IMR-90 (cell line): ENCODE results near the gene DELE1.

Source experiments
- BHLHE40 ChIP-seq: fragments of 150-350 bp; IDR thresholded peaks from 2 replicates; pipeline ENCODE4 v1.6.1; 2016; ENCODE audit warnings: mild to moderate bottlenecking, low read depth, low read length
- CTCF ChIP-seq: conservative IDR thresholded peaks from 2 replicates; pipeline ENCODE4 v1.5.1; 2012; ENCODE audit warnings: mild to moderate bottlenecking, low read depth, low read length, improper control_type of control experiment
- POLR2A ChIP-seq: IDR thresholded peaks from 2 replicates; pipeline ENCODE4 v1.6.1; 2012; ENCODE audit warnings: mild to moderate bottlenecking, low read depth, low read length
- RAD21 ChIP-seq: IDR thresholded peaks from 2 replicates; pipeline ENCODE4 v1.6.1; 2012; ENCODE audit warnings: low read length, improper control_type of control experiment

GRCh38 chr5:141910271-141910673, 13.4 kb upstream of the DELE1 start:
- TF ChIP-seq RAD21 (no peak), POLR2A (no peak), BHLHE40 (no peak), CTCF (no peak)
